Endothelial cell (in vitro differentiated cells): Measurements from ENCODE around the gene LRIG3. TPM values are rescaled to one million over a fixed set of nuclear protein-coding genes. Genes with fewer than 3 reads are reported as not detected.

Experiments used
- DNase-seq: peaks from one replicate; pipeline ENCODE4 v3.0.0; 2021; ENCODE audit warnings: low spot score
- H3K27ac Mint-ChIP-seq: one replicate; pipeline ENCODE4 v1.8.0; 2021; ENCODE audit warnings: mixed read lengths, inconsistent platforms; ENCODE audit not compliant: unreplicated experiment
- H3K27me3 Mint-ChIP-seq: one replicate; pipeline ENCODE4 v1.8.0; 2021; ENCODE audit warnings: mild to moderate bottlenecking, moderate library complexity, mixed read lengths, inconsistent platforms; ENCODE audit not compliant: unreplicated experiment
- H3K36me3 Mint-ChIP-seq: one replicate; pipeline ENCODE4 v1.8.0; 2021; ENCODE audit warnings: mild to moderate bottlenecking, low read depth, mixed read lengths, inconsistent platforms; ENCODE audit not compliant: unreplicated experiment
- H3K4me1 Mint-ChIP-seq: one replicate; pipeline ENCODE4 v1.8.0; 2021; ENCODE audit warnings: mild to moderate bottlenecking, mixed read lengths, inconsistent platforms; ENCODE audit not compliant: unreplicated experiment
- H3K4me3 Mint-ChIP-seq: one replicate; pipeline ENCODE4 v1.8.0; 2021; ENCODE audit warnings: mild to moderate bottlenecking, mixed read lengths, inconsistent platforms; ENCODE audit not compliant: unreplicated experiment
- H3K9me3 Mint-ChIP-seq: one replicate; pipeline ENCODE4 v1.8.0; 2021; ENCODE audit warnings: mixed read lengths, inconsistent platforms; ENCODE audit not compliant: unreplicated experiment
- total RNA-seq: library from RNA; stranded (reverse); fragmentation: NEBNext Ultra II Directional; extraction: Animal tissue kit (Norgen Biotek cat#: 25700); gene quantifications from one replicate; pipeline ENCODE4 v1.2.1, GENCODE V29; 2021; ENCODE audit not compliant: unreplicated experiment
- TF ChIP-seq, protein P1 (sequence below): fragments of 200-600 bp; sonication (generic); IDR thresholded peaks from one replicate; pipeline ENCODE4 v1.5.0; 2021; ENCODE audit warnings: antibody characterized with exemption; ENCODE audit not compliant: unreplicated experiment

Gene LRIG3
- total RNA-seq, 1 donor from 2014 or later: 103 TPM

DNA sequence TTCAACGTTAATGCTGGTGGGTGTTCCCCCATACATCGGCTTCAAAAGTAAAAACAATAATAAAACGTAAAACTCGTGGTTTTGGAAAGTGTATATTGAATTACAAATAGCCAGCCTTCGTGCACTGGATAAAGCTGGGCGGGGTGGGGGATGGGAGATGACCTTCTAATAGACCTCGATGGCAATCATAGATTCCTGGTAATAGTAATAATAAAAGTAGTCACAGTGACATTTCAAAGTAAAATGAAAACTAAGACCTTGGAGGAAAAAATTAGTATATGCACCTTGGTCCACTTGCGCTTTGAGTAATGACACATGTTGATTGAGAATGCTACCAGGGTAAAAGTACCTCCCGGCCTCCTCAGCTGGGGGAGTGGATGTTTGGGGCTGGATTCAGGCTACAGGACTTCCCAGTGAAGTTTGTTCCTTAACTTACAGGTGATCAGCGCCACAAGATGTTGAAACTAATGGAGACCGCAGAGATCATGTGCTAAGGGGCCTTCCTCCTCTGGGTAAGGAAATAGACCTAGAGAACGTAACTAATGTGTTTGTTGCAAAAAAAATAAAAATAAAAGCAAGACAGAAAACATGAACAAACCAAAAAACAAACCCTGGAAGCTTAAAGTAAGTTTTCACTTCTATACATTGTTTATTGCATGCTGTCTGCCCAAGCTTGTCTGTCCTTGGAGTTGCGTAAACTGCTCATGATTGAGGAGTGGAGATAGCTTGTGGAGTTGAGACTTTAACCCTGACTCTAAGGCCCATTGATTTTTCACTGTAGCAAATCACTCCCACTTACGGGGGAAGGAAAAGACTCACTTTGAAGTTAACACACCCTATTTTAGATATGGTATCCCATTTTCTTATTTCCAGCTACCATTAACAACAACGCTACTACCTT, 907 bp upstream of the LRIG3 start:
- TF ChIP-seq, protein P1, sequence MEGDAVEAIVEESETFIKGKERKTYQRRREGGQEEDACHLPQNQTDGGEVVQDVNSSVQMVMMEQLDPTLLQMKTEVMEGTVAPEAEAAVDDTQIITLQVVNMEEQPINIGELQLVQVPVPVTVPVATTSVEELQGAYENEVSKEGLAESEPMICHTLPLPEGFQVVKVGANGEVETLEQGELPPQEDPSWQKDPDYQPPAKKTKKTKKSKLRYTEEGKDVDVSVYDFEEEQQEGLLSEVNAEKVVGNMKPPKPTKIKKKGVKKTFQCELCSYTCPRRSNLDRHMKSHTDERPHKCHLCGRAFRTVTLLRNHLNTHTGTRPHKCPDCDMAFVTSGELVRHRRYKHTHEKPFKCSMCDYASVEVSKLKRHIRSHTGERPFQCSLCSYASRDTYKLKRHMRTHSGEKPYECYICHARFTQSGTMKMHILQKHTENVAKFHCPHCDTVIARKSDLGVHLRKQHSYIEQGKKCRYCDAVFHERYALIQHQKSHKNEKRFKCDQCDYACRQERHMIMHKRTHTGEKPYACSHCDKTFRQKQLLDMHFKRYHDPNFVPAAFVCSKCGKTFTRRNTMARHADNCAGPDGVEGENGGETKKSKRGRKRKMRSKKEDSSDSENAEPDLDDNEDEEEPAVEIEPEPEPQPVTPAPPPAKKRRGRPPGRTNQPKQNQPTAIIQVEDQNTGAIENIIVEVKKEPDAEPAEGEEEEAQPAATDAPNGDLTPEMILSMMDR: no peak
- Mint-ChIP-seq H3K4me3 (peak overlapping the region; percentile 97), H3K36me3 (peaks cover 5% of the 10 kb centered on the region), H3K9me3 (no peaks in the 10 kb centered on the region), H3K27ac (no peak overlapping the region), H3K27me3 (peaks cover 7% of the 10 kb centered on the region), H3K4me1 (peaks cover 54% of the 10 kb centered on the region)
- DNase-seq: no peak

DNA sequence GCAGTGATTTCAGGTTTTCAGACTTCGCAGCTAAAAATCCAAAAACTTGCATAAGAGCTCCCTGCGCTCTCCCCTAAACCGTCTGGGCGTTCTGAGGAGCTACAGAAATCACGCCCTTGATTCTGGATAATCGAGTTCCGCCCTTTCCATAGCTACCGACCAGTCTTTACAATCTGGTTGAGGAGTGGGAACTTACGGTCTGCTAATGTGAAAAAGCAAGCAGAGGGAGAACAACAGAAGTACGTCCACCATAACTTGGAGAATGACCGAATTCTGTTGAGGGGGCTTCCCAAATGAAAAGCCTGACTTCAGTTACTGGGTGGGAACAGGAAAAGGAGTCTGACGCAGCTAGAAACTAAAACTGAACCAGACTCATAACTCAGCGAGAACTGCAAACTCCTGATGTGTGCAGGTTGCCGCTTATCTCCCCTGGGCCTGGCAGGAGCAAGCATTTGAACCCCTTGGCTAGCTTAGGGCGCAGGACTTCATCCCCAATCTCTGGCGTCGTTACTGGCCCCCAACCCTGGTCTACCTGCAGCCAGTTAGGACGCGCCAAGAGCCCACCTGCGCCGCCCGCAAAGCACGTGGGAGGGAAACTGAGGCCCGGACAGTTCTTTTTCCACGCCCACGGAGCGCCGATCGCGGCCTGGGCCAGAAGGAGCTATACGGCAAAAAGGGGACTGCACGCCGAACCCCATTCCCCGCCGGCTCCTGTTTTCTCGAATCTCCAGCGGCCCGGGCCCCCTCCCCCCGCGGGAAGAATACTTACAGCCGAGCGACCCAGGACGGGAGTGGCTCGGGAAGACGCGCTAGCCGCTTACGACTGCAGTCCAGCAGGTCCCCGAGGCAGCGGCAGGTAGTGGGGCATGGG, 838 bp downstream of the LRIG3 start:
- Mint-ChIP-seq H3K36me3 (peaks cover 11% of the 10 kb centered on the region), H3K27ac (peak overlapping the region; percentile 27), H3K9me3 (no peaks in the 10 kb centered on the region), H3K4me1 (peaks cover 46% of the 10 kb centered on the region), H3K27me3 (peaks cover 7% of the 10 kb centered on the region), H3K4me3 (peak overlapping the region; percentile 96)
- TF ChIP-seq, protein P1: no peak
- peak; percentile 17 for DNase-seq

DNA sequence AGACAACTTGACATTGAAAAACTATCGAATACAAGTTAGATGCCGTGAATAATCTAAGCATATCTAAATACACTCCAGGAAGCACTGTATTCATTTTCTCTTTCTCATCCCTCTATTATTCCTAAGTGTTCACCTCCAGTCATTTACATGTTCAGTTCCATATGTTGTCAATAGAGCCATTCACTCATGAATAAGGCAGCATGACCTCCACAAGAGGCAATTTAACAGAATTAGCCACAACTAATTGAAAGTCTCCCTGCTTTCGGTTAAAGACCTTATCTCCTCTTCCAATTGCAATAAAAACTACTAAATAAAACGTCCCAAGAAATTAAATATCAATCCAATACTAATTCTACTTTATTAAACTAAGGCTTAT, 1.8 kb downstream of the LRIG3 start:
- Mint-ChIP-seq H3K27ac (peak overlapping the region; percentile 37), H3K4me1 (peaks cover 45% of the 10 kb centered on the region)
- DNase-seq: no peak

DNA sequence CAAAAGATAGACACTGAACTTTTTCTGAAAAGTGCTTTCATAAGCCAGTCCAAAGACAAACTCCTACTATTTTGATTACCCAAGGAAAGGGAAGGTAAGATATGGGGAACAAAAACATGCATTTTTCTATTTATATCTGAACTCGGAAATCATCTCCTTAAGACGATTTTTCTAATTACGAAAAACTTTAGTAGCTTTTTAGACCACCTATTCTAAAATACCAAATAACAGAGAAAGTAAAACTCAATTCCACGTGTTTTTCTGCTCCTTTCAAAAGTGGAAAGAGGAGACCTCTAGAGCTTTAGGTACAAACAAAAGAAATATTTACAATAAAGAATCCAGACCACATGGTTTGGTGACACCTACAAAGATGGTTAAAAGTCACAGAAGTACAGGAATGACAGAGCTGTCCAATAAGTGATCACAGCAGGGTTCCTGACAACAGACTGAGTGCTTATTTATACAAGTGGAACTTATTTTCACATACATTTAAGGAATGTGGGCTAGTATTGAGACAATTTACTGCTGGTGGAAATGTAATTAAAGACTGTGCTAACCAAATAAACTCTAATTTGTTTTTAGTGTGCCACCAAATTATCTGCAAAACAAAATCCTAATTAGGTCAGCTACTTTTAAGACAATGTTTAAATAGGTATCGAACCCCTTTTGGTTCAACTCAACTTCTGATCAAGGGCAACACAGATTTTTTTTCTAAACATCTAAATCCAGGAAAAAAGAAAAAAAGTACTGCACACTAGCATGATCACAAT, 2.4 kb downstream of the LRIG3 start:
- Mint-ChIP-seq H3K36me3 (peaks cover 20% of the 10 kb centered on the region), H3K4me3 (peak overlapping the region; percentile 96), H3K4me1 (peaks cover 46% of the 10 kb centered on the region), H3K9me3 (no peaks in the 10 kb centered on the region), H3K27me3 (peaks cover 5% of the 10 kb centered on the region), H3K27ac (peak overlapping the region; percentile 37)
- TF ChIP-seq, protein P1: no peak
- no peak for DNase-seq

More for the DNA sequence above, 1.8 kb downstream of the LRIG3 start:
- H3K36me3 Mint-ChIP-seq: peaks cover 15% of the 10 kb centered on the region
- TF ChIP-seq, protein P1: no peak
- H3K4me3 Mint-ChIP-seq: peak overlapping the region; percentile 96
- peaks cover 7% of the 10 kb centered on the region for H3K27me3 Mint-ChIP-seq
- H3K9me3 Mint-ChIP-seq: no peaks in the 10 kb centered on the region
